Measurements from ENCODE around the gene FETUB. TPM values are rescaled to one million over a fixed set of nuclear protein-coding genes. Genes with fewer than 3 reads are reported as not detected.

The FETUB gene
- total and polyA plus RNA-seq, 2 experiments from 2014 or later, result 5.8 to 7.2 TPM

- TF ChIP-seq EZH2 (IDR thresholded peaks at IDR 0.05; ENCODE audit: borderline replicate concordance) (no peak), CTCF (IDR thresholded peaks at IDR 0.05; ENCODE audit: poor library complexity) (peak; percentile 90), EZH2phosphoT487 (IDR thresholded peaks at IDR 0.05; ENCODE audit: low read depth, severe bottlenecking, unreplicated experiment) (no peak)
- Histone ChIP-seq H3K9me2 (replicated peaks; ENCODE audit: insufficient read depth) (no peaks in the 10 kb centered on the region), H3K4me2 (peak overlapping the region; percentile 66), H3K79me2 (no peaks in the 10 kb centered on the region), H3K9me3 (ENCODE audit: low read depth) (no peaks in the 10 kb centered on the region), H3K27ac (peak overlapping the region; percentile 19), H3K36me3 (replicated peaks; ENCODE audit: insufficient read depth, low read depth) (no peaks in the 10 kb centered on the region), H3K27me3 (no peaks in the 10 kb centered on the region), H4K20me1 (ENCODE audit: insufficient read depth, poor library complexity, severe bottlenecking) (no peaks in the 10 kb centered on the region), H3K4me3 (no peak overlapping the region), H2AFZ (peak overlapping the region; percentile 57), H3K4me1 (ENCODE audit: insufficient read depth) (no peaks in the 10 kb centered on the region)
- DNase-seq (ENCODE audit: low spot score), result peak; percentile 95
- 30% methylated on average over 31 of the region's 31 CpGs for WGBS (ENCODE audit: low lambda C conversion rate, missing lambda C conversion rate)
Measured at GRCh38 chr3:186617036-186617946, 22.9 kb upstream of the FETUB start.

GRCh38 chr3:186618318-186618938 is 21.8 kb upstream of the FETUB start:
- no peak overlapping the region for H3K4me3 ChIP-seq
- H3K27me3 ChIP-seq, result no peaks in the 10 kb centered on the region
- H3K27ac ChIP-seq, result no peak overlapping the region
- TF ChIP-seq EZH2phosphoT487 (IDR thresholded peaks at IDR 0.05; ENCODE audit: low read depth, severe bottlenecking, unreplicated experiment), result no peak
- TF ChIP-seq EZH2 (IDR thresholded peaks at IDR 0.05; ENCODE audit: borderline replicate concordance), result no peak
- TF ChIP-seq CTCF (IDR thresholded peaks at IDR 0.05; ENCODE audit: poor library complexity), result no peak
- H3K4me2 ChIP-seq, result no peak overlapping the region
- H3K9me2 ChIP-seq (replicated peaks; ENCODE audit: insufficient read depth), result no peaks in the 10 kb centered on the region
- no peaks in the 10 kb centered on the region for H3K9me3 ChIP-seq (ENCODE audit: low read depth)
- H3K36me3 ChIP-seq (replicated peaks; ENCODE audit: insufficient read depth, low read depth), result no peaks in the 10 kb centered on the region
- H3K79me2 ChIP-seq, result no peaks in the 10 kb centered on the region
- H2AFZ ChIP-seq, result no peak overlapping the region
- H4K20me1 ChIP-seq (ENCODE audit: insufficient read depth, poor library complexity, severe bottlenecking), result no peaks in the 10 kb centered on the region
- 94% methylated on average over 8 of the region's 8 CpGs for WGBS (ENCODE audit: low lambda C conversion rate, missing lambda C conversion rate)
- H3K4me1 ChIP-seq (ENCODE audit: insufficient read depth), result no peaks in the 10 kb centered on the region
- DNase-seq (ENCODE audit: low spot score), result no peak

- Histone ChIP-seq H3K9me3 (ENCODE audit: low read depth) (no peaks in the 10 kb centered on the region), H3K27me3 (no peaks in the 10 kb centered on the region), H3K4me3 (no peak overlapping the region), H3K4me1 (ENCODE audit: insufficient read depth) (no peaks in the 10 kb centered on the region), H3K4me2 (no peak overlapping the region), H3K27ac (no peak overlapping the region), H2AFZ (no peak overlapping the region), H4K20me1 (ENCODE audit: insufficient read depth, poor library complexity, severe bottlenecking) (no peaks in the 10 kb centered on the region), H3K36me3 (replicated peaks; ENCODE audit: insufficient read depth, low read depth) (no peaks in the 10 kb centered on the region), H3K9me2 (replicated peaks; ENCODE audit: insufficient read depth) (no peaks in the 10 kb centered on the region), H3K79me2 (no peaks in the 10 kb centered on the region)
- TF ChIP-seq EZH2phosphoT487 (IDR thresholded peaks at IDR 0.05; ENCODE audit: low read depth, severe bottlenecking, unreplicated experiment) (no peak), CTCF (IDR thresholded peaks at IDR 0.05; ENCODE audit: poor library complexity) (no peak), EZH2 (IDR thresholded peaks at IDR 0.05; ENCODE audit: borderline replicate concordance) (no peak)
- WGBS (ENCODE audit: low lambda C conversion rate, missing lambda C conversion rate), result 84% methylated on average over 5 of the region's 5 CpGs
- no peak for DNase-seq (ENCODE audit: low spot score)
Measured at GRCh38 chr3:186619787-186620212, 20.4 kb upstream of the FETUB start.
